Activated CD4-positive, alpha-beta T cell treated with anti-CD3 and anti-CD28 coated beads, Interleukin-2, amount 10 ng/mL, durations not matched to agents 7 days and 5 days (primary cell): Measurements from ENCODE around the gene PARVA. TPM values are rescaled to one million over a fixed set of nuclear protein-coding genes. Genes with fewer than 3 reads are reported as not detected.

Source experiments
- CTCF ChIA-PET: fragments of 350-600 bp; sonication (Branson Sonifier 250); formaldehyde crosslinking; loops from one replicate; lab custom pipeline; 2021; ENCODE audit warnings: antibody characterized with exemption; lab: Charles Lee
- POLR2A ChIA-PET: fragments of 350-600 bp; sonication (Branson Sonifier 250); formaldehyde crosslinking; loops from one replicate; lab custom pipeline; 2021; ENCODE audit warnings: antibody characterized with exemption; lab: Charles Lee
- DNase-seq: peaks from one replicate; pipeline ENCODE4 v3.0.0-alpha.2; 2020
- H3K27ac Mint-ChIP-seq: one replicate; pipeline ENCODE4 v1.8.0; 2021; ENCODE audit warnings: mild to moderate bottlenecking, moderate library complexity, mixed read lengths
- H3K27me3 Mint-ChIP-seq: one replicate; pipeline ENCODE4 v1.8.0; 2021; ENCODE audit warnings: mixed read lengths
- H3K36me3 Mint-ChIP-seq: one replicate; pipeline ENCODE4 v1.8.0; 2021; ENCODE audit warnings: low read depth, mixed read lengths
- H3K4me1 Mint-ChIP-seq: one replicate; pipeline ENCODE4 v1.8.0; 2021; ENCODE audit warnings: mixed read lengths
- H3K4me3 Mint-ChIP-seq: one replicate; pipeline ENCODE4 v1.8.0; 2021; ENCODE audit warnings: mild to moderate bottlenecking, moderate library complexity, mixed read lengths
- H3K9me3 Mint-ChIP-seq: one replicate; pipeline ENCODE4 v1.8.0; 2021; ENCODE audit warnings: mixed read lengths
- total RNA-seq, 2 experiments: library from RNA; stranded (reverse); gene quantifications; one replicate each; pipeline ENCODE4 v1.2.3, GENCODE V29; 2021

PARVA gene
- total RNA-seq, 2 experiments from 2014 or later: 0.22 TPM; not detected in 1

DNA sequence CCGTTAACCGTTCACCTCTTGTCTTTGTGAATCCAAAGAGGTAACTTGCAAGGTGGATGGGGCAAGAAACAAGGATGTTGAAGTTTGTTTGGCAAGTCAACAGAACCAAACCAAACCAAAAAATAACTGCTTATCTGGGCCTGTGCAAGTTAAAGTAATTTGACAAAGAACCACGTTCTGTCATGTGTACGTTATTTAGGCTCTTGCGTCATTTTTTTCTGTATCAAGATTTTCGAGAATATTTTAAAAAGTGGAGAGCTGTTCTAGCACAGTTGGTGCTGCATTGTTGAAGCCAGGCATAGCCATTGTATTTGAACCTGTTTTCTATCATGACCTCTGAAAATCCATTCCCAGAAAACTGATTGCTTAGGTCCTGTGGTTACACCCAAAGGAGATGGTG is 55.1 kb downstream of the PARVA start:
- ChIA-PET CTCF (no interaction called here), POLR2A (no interaction called here)
- Mint-ChIP-seq H3K4me3 (no peak overlapping the region), H3K4me1 (no peaks in the 10 kb centered on the region), H3K9me3 (no peaks in the 10 kb centered on the region), H3K36me3 (no peaks in the 10 kb centered on the region), H3K27ac (no peak overlapping the region), H3K27me3 (peaks cover 6% of the 10 kb centered on the region)
- DNase-seq: no peak

DNA sequence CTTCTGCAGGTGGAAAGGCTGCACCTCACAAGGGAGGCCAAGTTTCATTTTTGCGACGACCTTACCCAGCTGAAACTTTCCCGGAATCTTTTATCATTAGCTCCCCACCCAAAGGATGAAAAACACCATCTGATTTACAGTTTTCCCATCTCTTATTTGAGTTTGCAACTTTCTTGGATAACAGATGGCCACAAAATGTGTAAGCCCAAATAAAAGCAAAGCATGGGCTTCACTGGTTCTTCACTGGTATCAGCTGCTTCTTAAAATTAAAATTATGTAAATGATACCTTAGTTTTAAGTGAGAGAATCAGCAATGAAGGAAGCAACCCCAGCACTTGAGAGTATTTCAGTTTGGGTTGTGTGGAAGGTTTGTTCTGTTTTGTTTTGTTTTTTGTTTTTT is 55.8 kb downstream of the PARVA start:
- Mint-ChIP-seq H3K9me3 (no peaks in the 10 kb centered on the region), H3K4me1 (no peaks in the 10 kb centered on the region), H3K27me3 (peaks cover 6% of the 10 kb centered on the region), H3K36me3 (no peaks in the 10 kb centered on the region), H3K4me3 (no peak overlapping the region), H3K27ac (no peak overlapping the region)
- ChIA-PET POLR2A (no interaction called here), CTCF (no interaction called here)
- DNase-seq: no peak

DNA sequence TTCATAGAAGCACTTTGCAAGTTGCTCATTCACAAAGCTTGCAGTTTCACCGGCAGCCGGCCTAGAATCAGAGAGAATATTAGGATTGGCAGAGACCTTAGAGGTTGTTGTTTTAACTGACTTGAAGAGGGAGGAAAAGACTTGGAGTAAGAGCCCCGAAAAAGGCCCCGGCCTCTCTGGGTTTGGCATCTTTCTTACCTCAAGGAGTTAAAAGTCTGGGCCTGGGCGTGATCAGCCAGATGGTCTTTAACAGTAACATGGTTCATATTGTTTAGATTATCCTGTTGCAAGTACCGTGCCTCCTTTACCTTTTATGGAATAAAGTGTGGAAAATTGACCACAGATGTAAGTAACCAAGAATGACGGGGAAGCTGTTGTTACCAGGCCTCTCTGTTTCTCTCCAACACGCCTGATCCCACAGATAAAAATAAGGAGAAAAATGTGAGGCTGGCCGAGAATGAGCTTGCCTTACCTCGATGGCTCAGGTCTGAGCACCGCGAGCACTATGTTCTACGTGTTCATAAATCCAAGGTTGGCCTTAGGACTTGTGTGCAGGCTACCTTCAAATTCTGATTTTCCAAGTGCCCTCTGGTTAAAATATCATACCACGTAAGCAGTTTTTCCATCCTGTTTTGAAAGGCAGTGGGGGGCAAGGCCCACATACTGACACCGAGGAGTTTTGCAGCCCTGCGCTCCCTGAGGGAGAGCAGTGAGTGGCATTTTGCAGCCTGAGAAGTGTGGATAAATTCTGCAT is 56.4 kb downstream of the PARVA start:
- ChIA-PET POLR2A (no interaction called here), CTCF (no interaction called here)
- no peaks in the 10 kb centered on the region for H3K36me3 Mint-ChIP-seq
- no peaks in the 10 kb centered on the region for H3K4me1 Mint-ChIP-seq
- H3K9me3 Mint-ChIP-seq: no peaks in the 10 kb centered on the region
- no peak overlapping the region for H3K27ac Mint-ChIP-seq
- H3K4me3 Mint-ChIP-seq: no peak overlapping the region
- DNase-seq: no peak
- H3K27me3 Mint-ChIP-seq: peaks cover 6% of the 10 kb centered on the region

DNA sequence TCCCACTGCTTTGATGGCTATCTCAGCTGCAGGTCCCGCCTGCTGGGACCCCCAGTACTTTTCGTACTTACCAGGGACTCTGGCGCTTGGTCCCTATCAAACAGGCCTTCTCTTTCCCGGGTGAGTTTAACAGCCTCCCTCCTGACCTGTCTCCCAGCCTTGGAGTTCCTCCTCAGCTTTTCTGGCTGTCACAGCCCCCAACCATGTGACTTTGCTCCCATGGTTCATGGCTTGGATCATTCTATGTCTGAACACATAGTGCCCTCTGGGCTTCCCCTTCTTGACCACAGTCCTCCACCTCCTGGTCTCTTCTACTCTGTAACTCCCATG is 56.9 kb downstream of the PARVA start:
- Mint-ChIP-seq H3K4me3 (no peak overlapping the region), H3K4me1 (no peaks in the 10 kb centered on the region), H3K27me3 (peaks cover 6% of the 10 kb centered on the region), H3K36me3 (no peaks in the 10 kb centered on the region), H3K9me3 (no peaks in the 10 kb centered on the region), H3K27ac (no peak overlapping the region)
- no peak for DNase-seq
- ChIA-PET CTCF (no interaction called here), POLR2A (no interaction called here)

DNA sequence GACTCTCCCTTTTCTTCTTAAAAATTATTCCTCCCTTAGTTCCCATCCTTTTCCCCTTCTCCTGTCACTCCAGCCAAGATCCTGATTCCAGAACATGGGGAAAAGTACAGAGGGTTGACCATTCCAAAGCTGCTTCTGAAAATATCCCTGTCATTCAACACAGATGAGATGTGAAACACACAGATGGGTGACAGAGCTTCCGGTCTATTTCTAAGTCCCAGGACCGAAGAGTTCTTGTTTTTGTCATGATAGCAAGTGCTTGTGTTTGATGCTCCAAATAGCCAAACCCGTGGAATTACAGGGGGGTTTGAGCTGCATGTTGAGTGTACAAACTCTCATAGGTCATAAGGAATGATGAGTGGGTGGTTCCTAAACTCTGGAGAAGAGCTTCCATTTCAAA is 57.9 kb downstream of the PARVA start:
- H3K4me1 Mint-ChIP-seq: no peaks in the 10 kb centered on the region
- ChIA-PET POLR2A (no interaction called here), CTCF (no interaction called here)
- H3K9me3 Mint-ChIP-seq: no peaks in the 10 kb centered on the region
- no peak for DNase-seq
- no peaks in the 10 kb centered on the region for H3K36me3 Mint-ChIP-seq
- H3K27me3 Mint-ChIP-seq: peaks cover 6% of the 10 kb centered on the region
- no peak overlapping the region for H3K27ac Mint-ChIP-seq
- H3K4me3 Mint-ChIP-seq: no peak overlapping the region

DNA sequence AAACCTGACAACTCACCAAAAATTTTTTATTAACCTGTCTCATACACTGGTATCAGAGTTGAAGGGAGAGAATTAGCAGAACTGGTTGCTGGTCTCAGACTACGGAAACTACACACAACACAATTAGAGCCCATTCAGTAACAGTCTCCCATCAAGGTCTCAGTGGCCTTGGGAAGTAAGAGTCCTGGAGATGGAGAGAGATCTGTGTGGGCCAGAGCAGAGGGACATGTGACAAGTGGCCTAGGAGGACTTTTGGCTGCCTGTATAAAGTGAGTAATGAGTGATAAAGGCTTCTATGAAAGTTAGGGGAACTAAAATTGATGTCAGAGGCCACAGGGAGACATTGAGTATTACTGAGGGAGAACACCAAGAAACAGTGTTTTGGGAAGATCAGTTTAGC is 58.9 kb downstream of the PARVA start:
- no peak overlapping the region for H3K27ac Mint-ChIP-seq
- no peak for DNase-seq
- POLR2A ChIA-PET: no interaction called here
- no peaks in the 10 kb centered on the region for H3K4me1 Mint-ChIP-seq
- H3K9me3 Mint-ChIP-seq: no peaks in the 10 kb centered on the region
- no peak overlapping the region for H3K4me3 Mint-ChIP-seq
- CTCF ChIA-PET: no interaction called here
- H3K36me3 Mint-ChIP-seq: no peaks in the 10 kb centered on the region
- peaks cover 6% of the 10 kb centered on the region for H3K27me3 Mint-ChIP-seq

DNA sequence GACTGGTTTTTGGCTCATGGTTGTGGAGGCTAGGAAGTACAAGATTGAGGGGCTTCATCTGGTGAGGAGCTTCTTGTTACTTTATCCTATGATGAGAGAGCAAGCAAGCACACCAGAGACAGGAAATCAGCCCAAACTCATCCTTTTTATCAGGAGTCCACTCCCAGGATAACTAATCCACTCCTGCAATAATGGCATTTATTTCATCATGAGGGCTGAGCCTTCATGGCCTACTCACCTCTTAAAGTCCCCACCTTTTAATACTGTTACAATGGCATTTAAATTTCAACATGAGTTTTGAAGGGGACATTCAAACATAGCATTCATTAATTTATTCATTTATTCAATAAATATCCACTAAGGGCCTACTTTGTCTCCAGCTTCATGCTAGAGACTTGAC is 60.9 kb downstream of the PARVA start:
- ChIA-PET POLR2A (no interaction called here), CTCF (no interaction called here)
- Mint-ChIP-seq H3K4me3 (no peak overlapping the region), H3K27me3 (peaks cover 6% of the 10 kb centered on the region), H3K36me3 (no peaks in the 10 kb centered on the region), H3K9me3 (no peaks in the 10 kb centered on the region), H3K4me1 (no peaks in the 10 kb centered on the region), H3K27ac (no peak overlapping the region)
- no peak for DNase-seq

DNA sequence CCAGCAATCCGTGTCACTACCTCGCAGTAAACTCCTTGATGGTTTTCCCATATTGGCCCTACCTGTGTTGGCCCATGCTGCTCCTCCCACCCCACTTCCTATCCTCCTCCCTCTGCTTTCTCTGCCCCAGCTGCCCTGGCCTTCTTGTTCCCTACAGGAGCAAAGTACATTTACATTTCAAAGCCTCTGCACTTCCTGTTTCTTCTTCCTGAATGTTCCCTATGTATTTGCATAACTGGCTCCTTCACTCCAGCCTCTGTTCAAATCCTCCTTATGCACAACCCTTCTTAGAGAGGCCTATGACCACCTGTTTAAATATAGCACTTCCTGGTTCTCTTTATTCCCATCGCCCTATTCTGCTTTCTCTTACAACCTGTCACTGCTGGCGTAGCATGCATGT is 62.2 kb downstream of the PARVA start:
- Mint-ChIP-seq H3K4me3 (no peak overlapping the region), H3K9me3 (no peaks in the 10 kb centered on the region), H3K27me3 (peaks cover 6% of the 10 kb centered on the region), H3K27ac (no peak overlapping the region), H3K36me3 (no peaks in the 10 kb centered on the region), H3K4me1 (no peaks in the 10 kb centered on the region)
- DNase-seq: no peak
- POLR2A ChIA-PET: no interaction called here
- CTCF ChIA-PET: no interaction called here

DNA sequence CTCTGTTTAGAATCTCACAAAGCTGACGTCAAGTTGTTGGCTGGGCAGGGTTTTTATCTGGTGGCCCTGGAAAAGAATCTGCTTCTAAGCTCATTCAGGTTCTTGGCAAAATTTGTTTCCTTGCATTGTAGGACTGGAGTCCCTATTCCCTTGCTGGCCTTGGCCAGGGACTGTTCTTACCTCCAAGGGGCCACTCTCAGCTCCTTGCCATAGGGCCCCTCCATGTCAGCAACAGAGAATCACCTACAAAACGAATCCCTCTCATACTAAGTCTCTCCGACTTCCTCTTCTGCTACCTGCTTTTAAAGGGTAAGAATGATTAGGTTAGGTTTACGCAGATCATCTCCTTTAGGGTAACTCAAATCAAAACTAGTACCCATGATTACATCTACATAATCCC is 63.2 kb downstream of the PARVA start:
- no peak for DNase-seq
- ChIA-PET CTCF (interaction anchor here (0.6 to 0.8 kb wide), 2 partner anchors 151 to 365 kb away, joined by 3 to 10 read pairs; no protein-coding TSS in a partner anchor), POLR2A (no interaction called here)
- Mint-ChIP-seq H3K4me3 (no peak overlapping the region), H3K4me1 (no peaks in the 10 kb centered on the region), H3K27me3 (peaks cover 6% of the 10 kb centered on the region), H3K36me3 (no peaks in the 10 kb centered on the region), H3K9me3 (no peaks in the 10 kb centered on the region), H3K27ac (no peak overlapping the region)

DNA sequence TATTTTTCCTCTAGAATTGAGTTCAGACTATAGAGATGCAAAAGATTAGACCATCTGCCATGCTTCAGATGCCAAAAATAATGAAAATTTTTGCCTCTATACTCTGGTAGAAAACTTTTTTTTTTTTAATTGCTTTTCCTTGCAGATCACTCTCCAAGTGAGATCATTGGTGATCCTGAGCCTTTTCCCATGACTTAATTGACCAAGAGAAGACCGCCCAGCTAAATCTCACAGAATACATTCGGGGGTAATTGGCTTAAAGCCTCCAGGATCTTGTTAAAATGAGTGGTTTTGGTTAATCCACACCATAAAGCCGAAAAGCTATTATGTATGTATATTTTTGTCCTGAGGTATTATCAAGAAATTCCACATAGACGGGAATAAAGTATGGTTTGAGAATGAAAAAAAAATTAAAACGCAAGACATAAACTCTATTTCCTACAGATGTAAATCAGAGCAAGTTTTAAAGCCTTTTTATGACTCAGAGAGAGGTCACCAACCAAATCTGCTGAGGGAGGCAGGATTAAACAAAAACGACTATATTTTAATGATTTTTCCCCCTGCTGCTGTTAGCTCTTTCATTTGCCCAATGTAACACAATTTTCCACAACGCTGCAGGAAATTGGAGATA is 64.0 kb downstream of the PARVA start:
- Mint-ChIP-seq H3K36me3 (no peaks in the 10 kb centered on the region), H3K27me3 (peaks cover 5% of the 10 kb centered on the region), H3K27ac (no peak overlapping the region), H3K9me3 (no peaks in the 10 kb centered on the region), H3K4me3 (no peak overlapping the region), H3K4me1 (no peaks in the 10 kb centered on the region)
- ChIA-PET CTCF (interaction anchor here (0.6 to 1.8 kb wide), 3 partner anchors 152 to 364 kb away, joined by 3 to 10 read pairs (median 4); no protein-coding TSS in a partner anchor), POLR2A (no interaction called here)
- DNase-seq: no peak

DNA sequence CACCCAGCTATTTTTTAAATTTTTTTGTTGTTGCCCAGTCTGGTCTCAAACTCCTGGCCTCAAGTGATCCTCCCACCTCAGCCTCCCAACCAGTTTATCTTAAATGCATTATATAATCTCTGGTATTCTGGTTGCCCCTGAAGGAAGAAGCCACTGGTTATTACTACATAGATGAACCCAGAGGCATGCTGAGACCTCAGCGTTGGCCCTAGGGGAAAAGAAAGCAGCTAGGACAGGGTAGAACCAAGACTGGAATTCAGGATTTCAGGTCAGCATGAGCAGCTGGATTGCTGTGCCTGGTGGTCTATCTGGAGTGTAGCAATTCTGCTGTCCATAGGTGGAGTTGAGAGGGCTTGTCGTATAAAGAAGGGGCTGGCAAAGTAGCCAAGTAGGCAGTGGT is 67.2 kb downstream of the PARVA start:
- Mint-ChIP-seq H3K27me3 (no peaks in the 10 kb centered on the region), H3K4me3 (no peak overlapping the region), H3K27ac (no peak overlapping the region), H3K4me1 (no peaks in the 10 kb centered on the region), H3K9me3 (no peaks in the 10 kb centered on the region), H3K36me3 (no peaks in the 10 kb centered on the region)
- DNase-seq: no peak
- CTCF ChIA-PET: no interaction called here
- POLR2A ChIA-PET: no interaction called here

DNA sequence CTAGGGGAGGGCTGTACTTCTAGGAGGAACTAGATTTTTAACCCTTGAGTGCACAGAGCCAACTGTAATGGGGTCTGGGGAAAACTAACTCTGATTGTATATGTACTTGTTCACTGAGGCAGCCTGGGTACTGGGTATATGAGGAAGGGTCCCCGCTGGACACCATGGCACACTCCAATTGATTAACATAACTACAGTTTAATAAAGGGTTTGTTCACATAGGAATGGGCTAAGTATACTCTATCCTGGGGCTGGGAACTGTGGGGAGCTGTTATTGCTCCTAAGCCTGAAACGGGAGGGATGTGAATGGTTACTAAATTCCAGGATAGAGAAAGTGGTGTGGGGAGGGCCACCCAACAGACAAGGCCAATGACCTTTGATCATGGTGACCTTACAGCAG is 67.6 kb downstream of the PARVA start:
- Mint-ChIP-seq H3K9me3 (no peaks in the 10 kb centered on the region), H3K4me1 (no peaks in the 10 kb centered on the region), H3K27me3 (no peaks in the 10 kb centered on the region), H3K36me3 (no peaks in the 10 kb centered on the region), H3K27ac (no peak overlapping the region), H3K4me3 (no peak overlapping the region)
- POLR2A ChIA-PET: no interaction called here
- no peak for DNase-seq
- CTCF ChIA-PET: no interaction called here

DNA sequence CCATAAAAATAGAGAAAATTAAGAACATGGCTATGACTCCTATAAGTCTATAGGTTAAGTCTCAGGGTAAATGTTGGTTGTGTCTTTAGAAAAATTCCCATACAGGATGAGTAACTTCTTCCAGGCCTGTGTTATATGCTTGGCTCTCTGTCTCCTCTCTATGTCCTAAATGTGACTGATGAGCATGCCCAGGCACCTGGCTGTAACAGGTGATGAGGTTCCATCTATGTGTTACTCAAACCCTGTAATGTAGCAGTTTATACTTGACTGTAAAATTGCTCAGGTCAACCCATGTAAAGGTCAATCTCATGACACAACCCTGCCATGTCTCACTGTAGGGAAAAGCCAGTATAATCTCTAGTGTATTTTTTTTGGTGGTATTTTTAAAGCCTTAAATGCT is 69.5 kb downstream of the PARVA start:
- CTCF ChIA-PET: no interaction called here
- Mint-ChIP-seq H3K27ac (no peak overlapping the region), H3K27me3 (no peaks in the 10 kb centered on the region), H3K4me3 (no peak overlapping the region), H3K9me3 (no peaks in the 10 kb centered on the region), H3K36me3 (no peaks in the 10 kb centered on the region), H3K4me1 (no peaks in the 10 kb centered on the region)
- POLR2A ChIA-PET: no interaction called here
- DNase-seq: no peak
